HUES64 (cell line): ENCODE measurements around the gene PRPH2.
"Not testable (repeated sequence)": the region's sequence is repeated elsewhere in the genome, so short reads cannot be mapped to it uniquely, and the experiment has no call there.

Experiments used
- H3K27ac ChIP-seq: 2 replicates; pipeline ENCODE4 v1.7.0; 2013; ENCODE audit warnings: low read depth, low read length, inconsistent platforms
- H3K27me3 ChIP-seq: 2 replicates; pipeline ENCODE4 v1.6.1; 2013; ENCODE audit warnings: mild to moderate bottlenecking, low read length; ENCODE audit not compliant: insufficient read depth
- H3K36me3 ChIP-seq: 2 replicates; pipeline ENCODE4 v1.6.1; 2013; ENCODE audit warnings: mild to moderate bottlenecking, low read length; ENCODE audit not compliant: insufficient read depth
- H3K4me1 ChIP-seq: 2 replicates; pipeline ENCODE4 v1.6.1; 2013; ENCODE audit warnings: mild to moderate bottlenecking, low read length, moderate library complexity; ENCODE audit not compliant: insufficient read depth
- H3K4me3 ChIP-seq: 2 replicates; pipeline ENCODE4 v1.5.1; 2013; ENCODE audit warnings: mild to moderate bottlenecking, low read length, moderate library complexity
- H3K9ac ChIP-seq: 2 replicates; pipeline ENCODE4 v1.6.1; 2013; ENCODE audit warnings: mild to moderate bottlenecking, low read depth, low read length
- H3K9me3 ChIP-seq: 2 replicates; pipeline ENCODE4 v1.6.1; 2013; ENCODE audit warnings: low read depth, low read length; ENCODE audit not compliant: insufficient read depth
- WGBS: fragments of 150-250, 120-280 bp; methylation state at CpG from one replicate; pipeline ENCODE4 v1.1.7; 2013; ENCODE audit warnings: missing lambda C conversion rate; 5-methylcytosine and 5-hydroxymethylcytosine counted together

The PRPH2 gene

GRCh38 chr6:42711930-42712329 is 10.5 kb downstream of the PRPH2 start:
- Histone ChIP-seq H3K9ac (no peak overlapping the region), H3K4me1 (peaks cover 11% of the 10 kb centered on the region), H3K9me3 (peaks cover 11% of the 10 kb centered on the region; the same call in 1 of the 2 replicates), H3K27ac (no peak overlapping the region), H3K36me3 (no peaks in the 10 kb centered on the region), H3K4me3 (no peak overlapping the region), H3K27me3 (no peaks in the 10 kb centered on the region)
- 91% methylated on average over 5 of the region's 5 CpGs for WGBS

- H3K4me1 ChIP-seq = peaks cover 11% of the 10 kb centered on the region
- H3K9ac ChIP-seq = 0 out of 2 replicates have a peak overlapping the region, but pooled peaks have one; percentile 8
- peaks cover 11% of the 10 kb centered on the region; the same call in 1 of the 2 replicates for H3K9me3 ChIP-seq
- no peaks in the 10 kb centered on the region for H3K36me3 ChIP-seq
- peak overlapping the region; percentile 59; the same call in 1 of the 2 replicates for H3K27ac ChIP-seq
- 22% methylated on average over 9 of the region's 9 CpGs for WGBS
- H3K4me3 ChIP-seq = no peak overlapping the region
- no peaks in the 10 kb centered on the region for H3K27me3 ChIP-seq
Measured at GRCh38 chr6:42710316-42710715, 12.1 kb downstream of the PRPH2 start.

- Histone ChIP-seq H3K9me3 (peaks cover 11% of the 10 kb centered on the region; the same call in 1 of the 2 replicates), H3K27ac (peak overlapping the region; percentile 58; the same call in 1 of the 2 replicates), H3K4me3 (no peak overlapping the region), H3K9ac (no peak overlapping the region), H3K36me3 (no peaks in the 10 kb centered on the region), H3K27me3 (no peaks in the 10 kb centered on the region), H3K4me1 (peaks cover 11% of the 10 kb centered on the region)
- WGBS = 95% methylated on average over 6 of the region's 6 CpGs
Measured at GRCh38 chr6:42709871-42710270, 12.5 kb downstream of the PRPH2 start.

- H3K9me3 ChIP-seq = peaks cover 11% of the 10 kb centered on the region; the same call in 1 of the 2 replicates
- H3K4me1 ChIP-seq = peaks cover 16% of the 10 kb centered on the region
- H3K27me3 ChIP-seq = no peaks in the 10 kb centered on the region
- H3K9ac ChIP-seq = no peak overlapping the region
- H3K36me3 ChIP-seq = no peaks in the 10 kb centered on the region
- WGBS = 93% methylated on average over 11 of the region's 11 CpGs
- H3K4me3 ChIP-seq = no peak overlapping the region
- H3K27ac ChIP-seq = no peak overlapping the region
Measured at GRCh38 chr6:42708096-42708495, 14.3 kb downstream of the PRPH2 start.

- H3K9ac ChIP-seq = no peak overlapping the region
- 94% methylated on average over 7 of the region's 7 CpGs for WGBS
- no peak overlapping the region for H3K4me3 ChIP-seq
- no peak overlapping the region for H3K27ac ChIP-seq
- H3K4me1 ChIP-seq = peaks cover 16% of the 10 kb centered on the region
- no peaks in the 10 kb centered on the region for H3K27me3 ChIP-seq
- no peaks in the 10 kb centered on the region for H3K36me3 ChIP-seq
- H3K9me3 ChIP-seq = peaks cover 11% of the 10 kb centered on the region; the same call in 1 of the 2 replicates
Measured at GRCh38 chr6:42707595-42707994, 14.8 kb downstream of the PRPH2 start.

- Histone ChIP-seq H3K4me1 (peaks cover 8% of the 10 kb centered on the region; the same call in 1 of the 2 replicates), H3K9me3 (no peaks in the 10 kb centered on the region), H3K9ac (no peak overlapping the region), H3K27ac (no peak overlapping the region), H3K4me3 (no peak overlapping the region), H3K36me3 (no peaks in the 10 kb centered on the region), H3K27me3 (no peaks in the 10 kb centered on the region)
- WGBS = 82% methylated on average over 3 of the region's 4 CpGs
Measured at GRCh38 chr6:42704937-42705374, 17.4 kb downstream of the PRPH2 start.

- no peaks in the 10 kb centered on the region for H3K36me3 ChIP-seq
- no peaks in the 10 kb centered on the region for H3K27me3 ChIP-seq
- H3K4me3 ChIP-seq = peak overlapping the region; percentile 41
- H3K4me1 ChIP-seq = peaks cover 4% of the 10 kb centered on the region; the same call in 1 of the 2 replicates
- H3K9me3 ChIP-seq = no peaks in the 10 kb centered on the region
- WGBS = 69% methylated on average over 24 of the region's 24 CpGs
- peak overlapping the region; percentile 41; the same call in 1 of the 2 replicates for H3K9ac ChIP-seq
- H3K27ac ChIP-seq = no peak overlapping the region
Measured at GRCh38 chr6:42704251-42704936, 18.0 kb downstream of the PRPH2 start.

GRCh38 chr6:42702786-42703185 is 19.6 kb downstream of the PRPH2 start:
- H3K27ac ChIP-seq, H3K9ac ChIP-seq, H3K36me3 ChIP-seq, H3K4me3 ChIP-seq, H3K4me1 ChIP-seq, H3K9me3 ChIP-seq, H3K27me3 ChIP-seq: not testable (repeated sequence)
- 96% methylated on average over 3 of the region's 3 CpGs for WGBS

- Histone ChIP-seq H3K4me3 (no peak overlapping the region), H3K9ac (no peak overlapping the region), H3K36me3 (no peaks in the 10 kb centered on the region), H3K27me3 (no peaks in the 10 kb centered on the region), H3K9me3 (no peaks in the 10 kb centered on the region), H3K27ac (no peak overlapping the region), H3K4me1 (peaks cover 4% of the 10 kb centered on the region; the same call in 1 of the 2 replicates)
- WGBS = 71% methylated on average over 2 of the region's 2 CpGs
Measured at GRCh38 chr6:42702200-42702599, 20.2 kb downstream of the PRPH2 start.

GRCh38 chr6:42698217-42698616 is 24.2 kb downstream of the PRPH2 start:
- Histone ChIP-seq H3K9ac (no peak overlapping the region), H3K4me1 (no peaks in the 10 kb centered on the region), H3K9me3 (no peaks in the 10 kb centered on the region), H3K36me3 (peaks cover 16% of the 10 kb centered on the region), H3K27me3 (no peaks in the 10 kb centered on the region), H3K4me3 (no peak overlapping the region), H3K27ac (no peak overlapping the region)
- 91% methylated on average over 13 of the region's 13 CpGs for WGBS

- Histone ChIP-seq H3K9me3 (no peaks in the 10 kb centered on the region), H3K9ac (no peak overlapping the region), H3K27me3 (no peaks in the 10 kb centered on the region), H3K36me3 (peaks cover 25% of the 10 kb centered on the region), H3K4me1 (no peaks in the 10 kb centered on the region), H3K4me3 (no peak overlapping the region), H3K27ac (no peak overlapping the region)
- 94% methylated on average over 5 of the region's 5 CpGs for WGBS
Measured at GRCh38 chr6:42697268-42697655, 25.1 kb downstream of the PRPH2 start.
